ENCODE results near the gene B9D1.

- TF ChIP-seq FOXJ3 (CRISPR knock-in tag; IDR thresholded peaks at IDR 0.05; ENCODE audit: borderline replicate concordance): no peak
- no peak for TF ChIP-seq MATR3 (CRISPR knock-in tag; IDR thresholded peaks at IDR 0.05)
- TF ChIP-seq CCAR2 (optimal IDR thresholded peaks at IDR 0.05; ENCODE audit: low read depth, low read length): no peak
- TF ChIP-seq ZSCAN29 (CRISPR knock-in tag; conservative IDR thresholded peaks at IDR 0.05): no peak
- TF ChIP-seq PATZ1 (CRISPR knock-in tag; IDR thresholded peaks at IDR 0.05): no peak
- no peak for TF ChIP-seq ZNF12 (CRISPR knock-in tag; IDR thresholded peaks at IDR 0.05)
- no peak for TF ChIP-seq CEBPZ (IDR thresholded peaks at IDR 0.05; ENCODE audit: low read length)
- TF ChIP-seq TARDBP (CRISPR knock-in tag; IDR thresholded peaks at IDR 0.05): no peak
- TF ChIP-seq SALL2 (CRISPR knock-in tag; IDR thresholded peaks at IDR 0.05): no peak
- TF ChIP-seq POLR2G (IDR thresholded peaks at IDR 0.05; ENCODE audit: low read depth, low read length): no peak
- TF ChIP-seq ZNF235 (CRISPR knock-in tag; IDR thresholded peaks at IDR 0.05; ENCODE audit: borderline replicate concordance): no peak
Observed at GRCh38 chr17:19308398-19308797, 54.1 kb downstream of the B9D1 start.
